Osteoblast (primary cell): Measurements from ENCODE around the gene P4HA1. TPM values are rescaled to one million over a fixed set of nuclear protein-coding genes. Genes with fewer than 3 reads are reported as not detected.

ENCODE experiments used
- DNase-seq: peaks from one replicate; pipeline ENCODE4 v3.0.0; 2011; ENCODE audit warnings: low spot score, mixed read lengths; ENCODE audit not compliant: insufficient read length; ENCODE audit errors: missing footprints
- H2AFZ ChIP-seq: 2 replicates; pipeline ENCODE4 v1.6.0; 2011; ENCODE audit warnings: mild to moderate bottlenecking, low read length
- H3K27ac ChIP-seq: 2 replicates; pipeline ENCODE4 v1.5.1; 2011; ENCODE audit warnings: mild to moderate bottlenecking, low read depth, low read length, moderate library complexity
- H3K27me3 ChIP-seq: 2 replicates; pipeline ENCODE4 v1.6.0; 2012; ENCODE audit warnings: mild to moderate bottlenecking, control low read depth, inconsistent platforms, low read length, moderate library complexity; ENCODE audit not compliant: insufficient read depth
- H3K36me3 ChIP-seq: 2 replicates; pipeline ENCODE4 v1.5.1; 2011; ENCODE audit warnings: mild to moderate bottlenecking, low read length, control low read depth, moderate library complexity; ENCODE audit not compliant: insufficient read depth
- H3K4me1 ChIP-seq: 2 replicates; pipeline ENCODE4 v1.5.1; 2011; ENCODE audit warnings: mild to moderate bottlenecking, low read length, control low read depth, moderate library complexity; ENCODE audit not compliant: insufficient read depth
- H3K4me2 ChIP-seq: 2 replicates; pipeline ENCODE4 v1.6.0; 2011; ENCODE audit warnings: mild to moderate bottlenecking, low read length; ENCODE audit not compliant: insufficient read depth
- H3K4me3 ChIP-seq: fragments of 200-600 bp; sonication (generic); 3 replicates; pipeline ENCODE4 v1.5.1; 2012; ENCODE audit warnings: mild to moderate bottlenecking, low read length, inconsistent platforms; ENCODE audit not compliant: insufficient read depth
- H3K79me2 ChIP-seq: 2 replicates; pipeline ENCODE4 v1.6.0; 2012; ENCODE audit warnings: mild to moderate bottlenecking, low read length, control low read depth, inconsistent platforms; ENCODE audit not compliant: insufficient read depth
- H3K9me3 ChIP-seq: 2 replicates; pipeline ENCODE4 v1.5.1; 2011; ENCODE audit warnings: low read depth, low read length, control low read depth
- H4K20me1 ChIP-seq: 2 replicates; pipeline ENCODE4 v1.6.0; 2012; ENCODE audit warnings: mild to moderate bottlenecking, low read length, control low read depth; ENCODE audit not compliant: insufficient read depth
- total RNA-seq: library from RNA; depleted of rRNA; stranded (reverse); fragments of >200 nt; gene quantifications from 2 replicates; pipeline ENCODE4 v1.2.3, GENCODE V29; 2012
- TF ChIP-seq, protein P1 (sequence below): IDR thresholded peaks from 2 replicates; pipeline ENCODE4 v1.5.1; 2011; ENCODE audit warnings: mild to moderate bottlenecking, low read depth, low read length, moderate library complexity; ENCODE audit errors: extremely low read depth

Gene P4HA1
- total RNA-seq, 1 donor, result 220 TPM

DNA sequence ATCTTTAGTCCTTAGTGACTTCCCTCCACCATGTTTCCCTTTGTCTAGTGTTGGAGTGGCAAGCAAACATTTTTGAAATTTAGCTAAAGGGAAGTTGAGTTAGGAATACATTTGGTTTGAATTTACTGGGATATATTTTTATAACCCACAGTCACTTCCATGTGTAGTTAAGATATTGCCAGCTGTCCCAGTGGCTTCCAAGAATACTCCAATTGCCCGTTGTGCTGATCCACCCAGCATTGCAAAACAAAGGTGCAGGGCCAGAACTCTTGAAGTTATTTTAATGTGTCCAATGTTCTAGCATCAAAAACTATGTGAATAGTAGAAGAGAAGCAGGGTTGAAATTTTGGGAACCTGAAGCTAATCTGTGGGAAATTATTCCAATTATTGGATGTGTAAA lies 2.5 kb upstream of the P4HA1 start:
- no peak overlapping the region for H3K27ac ChIP-seq
- no peak overlapping the region for H2AFZ ChIP-seq

DNA sequence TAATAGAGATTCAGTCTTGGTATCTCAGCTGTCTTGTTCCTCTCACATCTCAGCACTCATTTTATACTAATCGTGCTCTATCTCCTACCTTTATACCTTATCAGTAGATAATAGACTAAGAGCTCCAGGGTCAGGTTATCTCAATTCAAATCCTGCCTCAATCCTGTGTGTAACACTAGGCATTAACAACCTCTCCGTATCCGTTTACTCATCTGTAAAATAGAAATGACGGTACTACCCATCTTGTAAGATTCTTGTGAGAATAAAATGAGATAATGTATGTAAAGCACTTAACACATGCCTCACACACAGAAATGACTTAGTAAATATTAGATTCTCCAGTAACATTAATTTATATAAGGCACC lies 622 bp upstream of the P4HA1 start:
- Histone ChIP-seq H3K36me3 (no peaks in the 10 kb centered on the region), H3K9me3 (no peaks in the 10 kb centered on the region), H2AFZ (peak overlapping the region; percentile 85), H3K4me3 (peak overlapping the region; percentile 86), H4K20me1 (peaks cover 3% of the 10 kb centered on the region), H3K4me2 (peak overlapping the region; percentile 83), H3K79me2 (peaks cover 29% of the 10 kb centered on the region), H3K4me1 (peaks cover 16% of the 10 kb centered on the region), H3K27me3 (no peaks in the 10 kb centered on the region), H3K27ac (peak overlapping the region; percentile 88)
- DNase-seq, result no peak
- TF ChIP-seq, protein P1, sequence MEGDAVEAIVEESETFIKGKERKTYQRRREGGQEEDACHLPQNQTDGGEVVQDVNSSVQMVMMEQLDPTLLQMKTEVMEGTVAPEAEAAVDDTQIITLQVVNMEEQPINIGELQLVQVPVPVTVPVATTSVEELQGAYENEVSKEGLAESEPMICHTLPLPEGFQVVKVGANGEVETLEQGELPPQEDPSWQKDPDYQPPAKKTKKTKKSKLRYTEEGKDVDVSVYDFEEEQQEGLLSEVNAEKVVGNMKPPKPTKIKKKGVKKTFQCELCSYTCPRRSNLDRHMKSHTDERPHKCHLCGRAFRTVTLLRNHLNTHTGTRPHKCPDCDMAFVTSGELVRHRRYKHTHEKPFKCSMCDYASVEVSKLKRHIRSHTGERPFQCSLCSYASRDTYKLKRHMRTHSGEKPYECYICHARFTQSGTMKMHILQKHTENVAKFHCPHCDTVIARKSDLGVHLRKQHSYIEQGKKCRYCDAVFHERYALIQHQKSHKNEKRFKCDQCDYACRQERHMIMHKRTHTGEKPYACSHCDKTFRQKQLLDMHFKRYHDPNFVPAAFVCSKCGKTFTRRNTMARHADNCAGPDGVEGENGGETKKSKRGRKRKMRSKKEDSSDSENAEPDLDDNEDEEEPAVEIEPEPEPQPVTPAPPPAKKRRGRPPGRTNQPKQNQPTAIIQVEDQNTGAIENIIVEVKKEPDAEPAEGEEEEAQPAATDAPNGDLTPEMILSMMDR, result no peak

More for the DNA sequence above, 2.5 kb upstream of the P4HA1 start:
- H3K4me2 ChIP-seq, result no peak overlapping the region
- no peaks in the 10 kb centered on the region for H4K20me1 ChIP-seq
- no peaks in the 10 kb centered on the region for H3K36me3 ChIP-seq
- TF ChIP-seq, protein P1, result no peak
- no peaks in the 10 kb centered on the region for H3K9me3 ChIP-seq
- H3K4me3 ChIP-seq, result no peak overlapping the region
- H3K4me1 ChIP-seq, result peaks cover 9% of the 10 kb centered on the region
- peaks cover 13% of the 10 kb centered on the region for H3K79me2 ChIP-seq
- H3K27me3 ChIP-seq, result no peaks in the 10 kb centered on the region
- DNase-seq, result peak; percentile 39

DNA sequence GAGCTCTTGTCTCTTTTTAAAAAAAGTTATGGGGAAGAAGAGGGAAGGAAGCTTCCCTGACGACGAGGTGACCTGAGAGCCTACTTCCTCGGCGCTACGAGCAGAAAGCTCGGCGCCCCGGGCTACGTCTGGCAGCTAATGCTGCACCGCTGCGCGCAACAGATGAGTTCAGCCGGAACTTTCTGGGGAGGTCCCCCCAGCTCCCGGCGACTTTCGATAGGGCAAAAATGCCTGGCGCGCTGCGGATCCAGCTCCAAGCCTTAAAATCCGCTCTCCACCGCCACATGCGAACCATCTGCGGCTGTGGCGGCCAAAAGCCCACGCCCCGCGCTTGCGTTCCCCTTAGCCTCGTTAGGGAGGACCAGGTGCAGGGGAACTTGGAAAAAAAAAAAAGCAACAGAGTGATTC lies 621 bp downstream of the P4HA1 start:
- no peaks in the 10 kb centered on the region for H3K27me3 ChIP-seq
- peak; percentile 83 for DNase-seq
- H4K20me1 ChIP-seq, result peaks cover 3% of the 10 kb centered on the region
- H3K4me1 ChIP-seq, result peaks cover 16% of the 10 kb centered on the region
- TF ChIP-seq, protein P1, result no peak
- peak overlapping the region; percentile 83 for H3K4me2 ChIP-seq
- H3K27ac ChIP-seq, result peak overlapping the region; percentile 88
- peak overlapping the region; percentile 86 for H3K4me3 ChIP-seq
- H3K9me3 ChIP-seq, result no peaks in the 10 kb centered on the region
- H3K79me2 ChIP-seq, result peaks cover 41% of the 10 kb centered on the region
- peak overlapping the region; percentile 27 for H2AFZ ChIP-seq
- H3K36me3 ChIP-seq, result no peaks in the 10 kb centered on the region

DNA sequence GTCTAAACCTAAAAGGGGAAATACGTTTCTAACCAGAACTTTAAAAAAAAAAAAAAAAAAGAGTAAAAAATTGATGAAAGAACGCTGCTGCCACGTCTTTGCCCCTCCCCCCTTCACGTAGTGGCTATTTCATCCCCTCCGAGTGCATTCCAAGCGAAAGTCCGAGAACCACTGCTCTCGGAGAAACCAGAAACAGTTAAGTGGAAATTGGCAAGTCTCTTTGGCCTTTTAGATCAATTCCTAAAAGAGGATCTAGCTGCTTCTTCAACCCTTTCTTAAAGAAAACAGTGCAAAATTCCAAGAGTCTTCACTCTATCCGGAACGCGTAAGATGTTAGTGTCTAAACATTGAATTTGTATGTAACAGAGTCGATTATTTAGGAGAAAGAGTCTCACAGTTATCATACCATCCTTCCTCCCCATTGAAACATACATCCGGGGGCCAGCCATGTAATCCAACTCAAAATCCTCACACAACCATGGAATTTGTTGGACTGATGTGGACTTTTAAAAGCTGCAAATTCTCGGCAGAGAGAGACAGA lies 1.1 kb downstream of the P4HA1 start:
- H3K4me1 ChIP-seq, result peaks cover 16% of the 10 kb centered on the region
- H4K20me1 ChIP-seq, result peaks cover 3% of the 10 kb centered on the region
- H3K27me3 ChIP-seq, result no peaks in the 10 kb centered on the region
- H3K79me2 ChIP-seq, result peaks cover 43% of the 10 kb centered on the region
- peak; percentile 69 for DNase-seq
- peak overlapping the region; percentile 88 for H3K27ac ChIP-seq
- TF ChIP-seq, protein P1, result no peak
- H3K36me3 ChIP-seq, result no peaks in the 10 kb centered on the region
- no peaks in the 10 kb centered on the region for H3K9me3 ChIP-seq
- peak overlapping the region; percentile 86 for H3K4me3 ChIP-seq
- H2AFZ ChIP-seq, result peak overlapping the region; percentile 27
- H3K4me2 ChIP-seq, result peak overlapping the region; percentile 83
